Hepatocyte (in vitro differentiated cells): ENCODE data around the gene CCDC144A. TPM values are rescaled to one million over a fixed set of nuclear protein-coding genes. Genes with fewer than 3 reads are reported as not detected.
"Not testable (repeated sequence)": the region's sequence is repeated elsewhere in the genome, so short reads cannot be mapped to it uniquely, and the experiment has no call there.

Experiments
- DNase-seq: peaks from one replicate; pipeline ENCODE4 v3.0.0-alpha.2; 2016; ENCODE audit warnings: low spot score
- H2AFZ ChIP-seq: fragments of 200-600 bp; sonication (generic); 2 replicates; pipeline ENCODE4 v1.6.0; 2016; ENCODE audit warnings: antibody characterized with exemption, mild to moderate bottlenecking
- H3K27ac ChIP-seq: fragments of 200-600 bp; sonication (generic); 2 replicates; pipeline ENCODE4 v1.5.1; 2016; ENCODE audit warnings: mild to moderate bottlenecking
- H3K27me3 ChIP-seq: fragments of 200-600 bp; sonication (generic); 2 replicates; pipeline ENCODE4 v1.6.1; 2016
- H3K36me3 ChIP-seq: fragments of 200-600 bp; sonication (generic); replicated peaks from 2 replicates; pipeline ENCODE4 v1.5.1; 2016; ENCODE audit warnings: low read depth; ENCODE audit not compliant: insufficient read depth
- H3K4me1 ChIP-seq: fragments of 200-600 bp; sonication (generic); 2 replicates; pipeline ENCODE4 v1.5.1; 2016; ENCODE audit warnings: mild to moderate bottlenecking, moderate library complexity; ENCODE audit not compliant: insufficient read depth
- H3K4me2 ChIP-seq: fragments of 200-600 bp; sonication (generic); 2 replicates; pipeline ENCODE4 v1.6.0; 2016
- H3K4me3 ChIP-seq: fragments of 200-600 bp; sonication (generic); 2 replicates; pipeline ENCODE4 v1.5.1; 2016; ENCODE audit warnings: mild to moderate bottlenecking
- H3K79me2 ChIP-seq: fragments of 200-600 bp; sonication (generic); 2 replicates; pipeline ENCODE4 v1.6.0; 2017; ENCODE audit warnings: mild to moderate bottlenecking
- H3K9me2 ChIP-seq: fragments of 200-600 bp; sonication (generic); replicated peaks from 2 replicates; pipeline ENCODE4 v1.6.0; 2017; ENCODE audit warnings: mild to moderate bottlenecking; ENCODE audit not compliant: insufficient read depth
- H3K9me3 ChIP-seq: fragments of 200-600 bp; sonication (generic); 2 replicates; pipeline ENCODE4 v1.5.1; 2016; ENCODE audit warnings: low read depth, mild to moderate bottlenecking
- H4K20me1 ChIP-seq: fragments of 200-600 bp; sonication (generic); 2 replicates; pipeline ENCODE4 v1.6.0; 2016; ENCODE audit warnings: mild to moderate bottlenecking; ENCODE audit not compliant: insufficient read depth, poor library complexity, severe bottlenecking
- CTCF ChIP-seq: fragments of 200-600 bp; sonication (generic); IDR thresholded peaks from 2 replicates; pipeline ENCODE4 v1.5.1; 2016; ENCODE audit warnings: antibody characterized with exemption, mild to moderate bottlenecking; ENCODE audit not compliant: poor library complexity
- EZH2 ChIP-seq: fragments of 200-600 bp; sonication (generic); IDR thresholded peaks from 2 replicates; pipeline ENCODE4 v1.6.1; 2016; ENCODE audit warnings: antibody characterized with exemption, mild to moderate bottlenecking, borderline replicate concordance
- EZH2phosphoT487 ChIP-seq: fragments of 200-600 bp; sonication (generic); IDR thresholded peaks from one replicate; pipeline ENCODE4 v1.6.1; 2018; ENCODE audit warnings: antibody characterized with exemption, mild to moderate bottlenecking, low read depth, moderate library complexity; ENCODE audit not compliant: unreplicated experiment, severe bottlenecking
- WGBS: methylation state at CpG from one replicate; pipeline ENCODE4 v1.1.6; 2016; ENCODE audit warnings: low lambda C conversion rate; ENCODE audit errors: missing lambda C conversion rate; 5-methylcytosine and 5-hydroxymethylcytosine counted together
- polyA plus RNA-seq: library from polyadenylated mRNA; unstranded; fragments of >200 nt; fragmentation: Nextera tagmentation; extraction: Ambion mirVana; gene quantifications from 2 replicates; pipeline ENCODE4 v1.2.1, GENCODE V29; 2016
- total RNA-seq: library from RNA; depleted of rRNA; stranded (reverse); fragments of >200 nt; gene quantifications from 2 replicates; pipeline ENCODE4 v1.2.3, GENCODE V29; 2014

The CCDC144A gene
- total and polyA plus RNA-seq, 2 experiments from 2014 or later, result 0.47 to 0.50 TPM

DNA sequence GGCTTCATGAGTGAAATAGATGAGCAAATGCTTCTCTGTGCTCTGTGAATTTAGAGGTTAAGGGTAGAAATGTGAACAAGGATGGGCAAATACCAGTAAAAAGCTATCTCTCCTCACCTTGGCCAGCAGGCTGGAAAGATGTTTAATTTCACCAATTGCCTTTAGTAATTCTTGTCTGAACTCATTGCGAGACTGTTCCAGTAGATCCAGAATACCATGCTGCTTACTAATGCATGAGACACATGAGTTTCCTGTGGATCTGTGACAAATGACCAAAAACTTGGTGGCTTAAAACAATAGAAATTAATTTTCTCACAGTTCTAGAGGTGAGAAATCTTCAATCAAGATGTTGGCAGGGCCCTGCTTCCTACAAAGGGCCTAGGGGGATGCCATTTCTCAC is 27.1 kb upstream of the CCDC144A start:
- TF ChIP-seq EZH2, result no peak
- no peak for TF ChIP-seq CTCF
- TF ChIP-seq EZH2phosphoT487, result no peak
- no peak for DNase-seq
- Histone ChIP-seq H2AFZ (no peak overlapping the region), H4K20me1 (no peaks in the 10 kb centered on the region), H3K4me3 (no peak overlapping the region), H3K4me1 (no peaks in the 10 kb centered on the region), H3K9me3 (no peaks in the 10 kb centered on the region), H3K27me3 (peaks cover 22% of the 10 kb centered on the region), H3K36me3 (no peaks in the 10 kb centered on the region), H3K27ac (no peak overlapping the region), H3K79me2 (no peaks in the 10 kb centered on the region), H3K9me2 (no peaks in the 10 kb centered on the region), H3K4me2 (no peak overlapping the region)
- 89% methylated on average over 1 of the region's 1 CpG for WGBS

- not testable (repeated sequence) for DNase-seq, H3K79me2 ChIP-seq, H3K9me3 ChIP-seq, H3K9me2 ChIP-seq, H3K27ac ChIP-seq, H2AFZ ChIP-seq, H3K4me3 ChIP-seq, H4K20me1 ChIP-seq, H3K36me3 ChIP-seq, H3K4me1 ChIP-seq
- WGBS, result 62% methylated on average over 24 of the region's 24 CpGs
- H3K4me2 ChIP-seq, result peak overlapping the region; percentile 86
- peaks cover 33% of the 10 kb centered on the region for H3K27me3 ChIP-seq
These were observed 23.5 kb upstream of the CCDC144A start for GRCh38 chr17:16666553-16666906.

GRCh38 chr17:16666907-16667636 is 23.0 kb upstream of the CCDC144A start:
- not testable (repeated sequence) for H3K4me3 ChIP-seq, H3K9me2 ChIP-seq, H4K20me1 ChIP-seq, H3K79me2 ChIP-seq, H3K9me3 ChIP-seq, H3K27ac ChIP-seq, H3K36me3 ChIP-seq, H3K4me1 ChIP-seq
- DNase-seq, result peak; percentile 20
- TF ChIP-seq EZH2, result peak; percentile 81
- Histone ChIP-seq H3K27me3 (peaks cover 33% of the 10 kb centered on the region), H2AFZ (peak overlapping the region; percentile 40), H3K4me2 (peak overlapping the region; percentile 86)
- WGBS, result 12% methylated on average over 43 of the region's 61 CpGs

DNA sequence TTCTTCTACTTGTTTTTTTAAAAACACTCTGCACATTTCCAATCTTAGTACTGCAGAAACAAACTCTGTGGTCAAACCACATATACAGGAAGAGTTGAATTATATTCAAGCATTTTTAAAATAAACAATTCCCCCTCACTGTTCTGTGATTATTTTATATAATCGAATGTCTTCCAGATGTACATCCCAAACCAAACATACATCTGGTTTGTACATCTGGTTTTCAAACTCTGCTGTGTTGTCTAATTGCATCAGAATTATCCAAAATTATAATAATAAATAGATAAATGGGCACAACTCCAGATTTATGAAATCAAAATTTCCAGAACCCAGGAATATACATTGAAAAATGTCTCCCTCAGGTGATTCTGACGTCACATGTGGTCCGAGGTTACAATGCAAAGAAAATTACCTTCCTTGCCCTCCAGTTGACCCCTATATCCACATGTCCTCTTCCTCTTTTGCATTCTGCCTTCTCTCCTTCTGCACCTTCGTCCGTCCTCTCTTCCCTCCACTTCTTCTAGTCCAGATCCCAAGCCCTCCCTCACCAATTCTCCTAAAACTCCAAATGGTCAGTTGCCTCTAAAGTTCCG is 13.3 kb upstream of the CCDC144A start:
- no peak for DNase-seq

GRCh38 chr17:16683290-16684138 is 6.5 kb upstream of the CCDC144A start:
- H3K27ac ChIP-seq, H3K79me2 ChIP-seq, H3K9me2 ChIP-seq, H3K4me2 ChIP-seq, H3K27me3 ChIP-seq, H3K9me3 ChIP-seq, H3K4me1 ChIP-seq, H4K20me1 ChIP-seq, H3K4me3 ChIP-seq, H2AFZ ChIP-seq, DNase-seq, H3K36me3 ChIP-seq: not testable (repeated sequence)
- 62% methylated on average over 39 of the region's 44 CpGs for WGBS

More for the DNA sequence above, 13.3 kb upstream of the CCDC144A start:
- H3K4me3 ChIP-seq, result no peak overlapping the region
- no peaks in the 10 kb centered on the region for H3K79me2 ChIP-seq
- H2AFZ ChIP-seq, result no peak overlapping the region
- H3K36me3 ChIP-seq, result no peaks in the 10 kb centered on the region
- H3K4me2 ChIP-seq, result no peak overlapping the region
- TF ChIP-seq EZH2 (no peak), EZH2phosphoT487 (no peak), CTCF (no peak)
- no peaks in the 10 kb centered on the region for H4K20me1 ChIP-seq
- H3K9me2 ChIP-seq, result no peaks in the 10 kb centered on the region
- no peak overlapping the region for H3K27ac ChIP-seq
- no peaks in the 10 kb centered on the region for H3K27me3 ChIP-seq
- WGBS, result 61% methylated on average over 6 of the region's 6 CpGs
- no peaks in the 10 kb centered on the region for H3K4me1 ChIP-seq
- H3K9me3 ChIP-seq, result no peaks in the 10 kb centered on the region

GRCh38 chr17:16686019-16686418 is 4.0 kb upstream of the CCDC144A start:
- not testable (repeated sequence) for H3K9me3 ChIP-seq, H3K27ac ChIP-seq, H3K27me3 ChIP-seq, H3K4me3 ChIP-seq, H3K36me3 ChIP-seq, DNase-seq, H2AFZ ChIP-seq, H3K4me1 ChIP-seq, H3K79me2 ChIP-seq, H4K20me1 ChIP-seq, H3K9me2 ChIP-seq, H3K4me2 ChIP-seq
- WGBS, result 95% methylated on average over 4 of the region's 4 CpGs
